Measurements from ENCODE around the gene CSTPP1.

DNA sequence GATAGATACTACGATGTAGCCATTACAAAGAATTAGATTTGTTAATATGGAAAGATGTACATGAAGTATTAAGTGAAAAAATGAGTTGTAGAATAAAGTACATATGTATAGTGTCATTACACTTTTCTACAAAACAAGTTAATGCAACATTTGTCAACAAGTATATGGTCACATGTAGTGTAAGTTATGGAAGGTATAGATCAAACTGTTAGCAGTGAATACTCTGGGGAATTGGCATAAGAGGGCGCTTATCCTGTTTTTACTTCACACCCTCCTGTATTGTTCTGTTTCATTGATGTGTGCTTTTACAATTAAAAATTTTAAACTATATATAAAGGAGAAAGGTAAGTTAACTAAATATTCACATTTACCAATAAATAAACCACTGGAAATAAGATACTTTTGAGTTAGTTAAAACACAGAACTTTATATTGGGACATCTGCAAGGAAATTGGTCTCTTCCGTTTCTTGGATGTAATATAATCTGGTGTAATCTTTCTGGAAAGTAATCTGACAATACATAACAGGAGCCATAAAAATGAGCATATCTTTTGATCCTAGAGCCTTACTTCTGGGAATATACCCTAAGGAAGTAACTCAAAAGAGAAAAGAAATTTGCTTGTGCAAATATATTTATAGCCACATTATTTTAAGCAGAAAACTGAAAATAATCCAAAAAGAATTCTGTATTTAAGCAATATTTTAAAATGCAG is 34.5 kb downstream of the CSTPP1 start:
- TF ChIP-seq POLR2AphosphoS5 (IDR thresholded peaks at IDR 0.05; ENCODE audit: low read depth, low read length), result no peak
- TF ChIP-seq SIN3A (IDR thresholded peaks at IDR 0.05; ENCODE audit: borderline replicate concordance, insufficient read depth, low read length), result no peak
- TF ChIP-seq TAF1 (IDR thresholded peaks at IDR 0.05; ENCODE audit: borderline replicate concordance, insufficient read depth, low read length), result no peak
- TF ChIP-seq, protein P1, sequence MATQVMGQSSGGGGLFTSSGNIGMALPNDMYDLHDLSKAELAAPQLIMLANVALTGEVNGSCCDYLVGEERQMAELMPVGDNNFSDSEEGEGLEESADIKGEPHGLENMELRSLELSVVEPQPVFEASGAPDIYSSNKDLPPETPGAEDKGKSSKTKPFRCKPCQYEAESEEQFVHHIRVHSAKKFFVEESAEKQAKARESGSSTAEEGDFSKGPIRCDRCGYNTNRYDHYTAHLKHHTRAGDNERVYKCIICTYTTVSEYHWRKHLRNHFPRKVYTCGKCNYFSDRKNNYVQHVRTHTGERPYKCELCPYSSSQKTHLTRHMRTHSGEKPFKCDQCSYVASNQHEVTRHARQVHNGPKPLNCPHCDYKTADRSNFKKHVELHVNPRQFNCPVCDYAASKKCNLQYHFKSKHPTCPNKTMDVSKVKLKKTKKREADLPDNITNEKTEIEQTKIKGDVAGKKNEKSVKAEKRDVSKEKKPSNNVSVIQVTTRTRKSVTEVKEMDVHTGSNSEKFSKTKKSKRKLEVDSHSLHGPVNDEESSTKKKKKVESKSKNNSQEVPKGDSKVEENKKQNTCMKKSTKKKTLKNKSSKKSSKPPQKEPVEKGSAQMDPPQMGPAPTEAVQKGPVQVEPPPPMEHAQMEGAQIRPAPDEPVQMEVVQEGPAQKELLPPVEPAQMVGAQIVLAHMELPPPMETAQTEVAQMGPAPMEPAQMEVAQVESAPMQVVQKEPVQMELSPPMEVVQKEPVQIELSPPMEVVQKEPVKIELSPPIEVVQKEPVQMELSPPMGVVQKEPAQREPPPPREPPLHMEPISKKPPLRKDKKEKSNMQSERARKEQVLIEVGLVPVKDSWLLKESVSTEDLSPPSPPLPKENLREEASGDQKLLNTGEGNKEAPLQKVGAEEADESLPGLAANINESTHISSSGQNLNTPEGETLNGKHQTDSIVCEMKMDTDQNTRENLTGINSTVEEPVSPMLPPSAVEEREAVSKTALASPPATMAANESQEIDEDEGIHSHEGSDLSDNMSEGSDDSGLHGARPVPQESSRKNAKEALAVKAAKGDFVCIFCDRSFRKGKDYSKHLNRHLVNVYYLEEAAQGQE (IDR thresholded peaks at IDR 0.05; ENCODE audit: insufficient read depth in 1 of 2, low read depth in 2 of 2, low read length in 2 of 2), result no peak
- no peak for TF ChIP-seq FOXP2 (optimal IDR thresholded peaks at IDR 0.05; ENCODE audit: borderline replicate concordance, extremely low read depth, extremely low read length, insufficient read depth)

Data from PFSK-1 (cell line).